RWPE2 (cell line): Measurements from ENCODE around the gene SHC2.

Experiments used
- ATAC-seq: fragments of 200-7000 bp; cut with Tn5 transposase; 3 replicates; pipeline ENCODE4 v1.9.1; 2021; ENCODE audit warnings: low read depth
- DNase-seq: peaks from one replicate; pipeline ENCODE4 v3.0.0-alpha.2; 2020; ENCODE audit warnings: low spot score
- H3K27ac ChIP-seq: fragments of 450-650 bp; 2 replicates; pipeline ENCODE4 v1.5.1; 2017; ENCODE audit warnings: mild to moderate bottlenecking; ENCODE audit not compliant: poor library complexity, severe bottlenecking
- H3K27me3 ChIP-seq: fragments of 250-450 bp; sonication (Bioruptor Pico); 2 replicates; pipeline ENCODE4 v1.5.1; 2021; ENCODE audit warnings: mild to moderate bottlenecking, moderate library complexity; ENCODE audit not compliant: insufficient read depth, poor library complexity, severe bottlenecking
- H3K36me3 ChIP-seq: fragments of 250-450 bp; sonication (Bioruptor Pico); 2 replicates; pipeline ENCODE4 v1.5.1; 2020; ENCODE audit warnings: low read depth, mild to moderate bottlenecking, moderate library complexity
- H3K4me1 ChIP-seq: fragments of 250-450 bp; sonication (Bioruptor Pico); 2 replicates; pipeline ENCODE4 v1.5.1; 2021; ENCODE audit warnings: mild to moderate bottlenecking, moderate library complexity; ENCODE audit not compliant: insufficient read depth, poor library complexity, severe bottlenecking
- H3K4me3 ChIP-seq: fragments of 250-450 bp; sonication (Bioruptor Pico); 2 replicates; pipeline ENCODE4 v1.5.1; 2021; ENCODE audit warnings: mild to moderate bottlenecking, moderate library complexity; ENCODE audit not compliant: severe bottlenecking
- H3K9me3 ChIP-seq: fragments of 250-450 bp; sonication (Bioruptor Pico); 2 replicates; pipeline ENCODE4 v1.5.1; 2021; ENCODE audit warnings: mild to moderate bottlenecking, moderate library complexity; ENCODE audit not compliant: severe bottlenecking
- TF ChIP-seq, protein P1 (sequence below): fragments of 450-650 bp; IDR thresholded peaks from one replicate; pipeline ENCODE4 v1.5.1; 2017; ENCODE audit warnings: mild to moderate bottlenecking, moderate library complexity; ENCODE audit not compliant: poor library complexity, severe bottlenecking

SHC2 gene, protein sequence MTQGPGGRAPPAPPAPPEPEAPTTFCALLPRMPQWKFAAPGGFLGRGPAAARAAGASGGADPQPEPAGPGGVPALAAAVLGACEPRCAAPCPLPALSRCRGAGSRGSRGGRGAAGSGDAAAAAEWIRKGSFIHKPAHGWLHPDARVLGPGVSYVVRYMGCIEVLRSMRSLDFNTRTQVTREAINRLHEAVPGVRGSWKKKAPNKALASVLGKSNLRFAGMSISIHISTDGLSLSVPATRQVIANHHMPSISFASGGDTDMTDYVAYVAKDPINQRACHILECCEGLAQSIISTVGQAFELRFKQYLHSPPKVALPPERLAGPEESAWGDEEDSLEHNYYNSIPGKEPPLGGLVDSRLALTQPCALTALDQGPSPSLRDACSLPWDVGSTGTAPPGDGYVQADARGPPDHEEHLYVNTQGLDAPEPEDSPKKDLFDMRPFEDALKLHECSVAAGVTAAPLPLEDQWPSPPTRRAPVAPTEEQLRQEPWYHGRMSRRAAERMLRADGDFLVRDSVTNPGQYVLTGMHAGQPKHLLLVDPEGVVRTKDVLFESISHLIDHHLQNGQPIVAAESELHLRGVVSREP

DNA sequence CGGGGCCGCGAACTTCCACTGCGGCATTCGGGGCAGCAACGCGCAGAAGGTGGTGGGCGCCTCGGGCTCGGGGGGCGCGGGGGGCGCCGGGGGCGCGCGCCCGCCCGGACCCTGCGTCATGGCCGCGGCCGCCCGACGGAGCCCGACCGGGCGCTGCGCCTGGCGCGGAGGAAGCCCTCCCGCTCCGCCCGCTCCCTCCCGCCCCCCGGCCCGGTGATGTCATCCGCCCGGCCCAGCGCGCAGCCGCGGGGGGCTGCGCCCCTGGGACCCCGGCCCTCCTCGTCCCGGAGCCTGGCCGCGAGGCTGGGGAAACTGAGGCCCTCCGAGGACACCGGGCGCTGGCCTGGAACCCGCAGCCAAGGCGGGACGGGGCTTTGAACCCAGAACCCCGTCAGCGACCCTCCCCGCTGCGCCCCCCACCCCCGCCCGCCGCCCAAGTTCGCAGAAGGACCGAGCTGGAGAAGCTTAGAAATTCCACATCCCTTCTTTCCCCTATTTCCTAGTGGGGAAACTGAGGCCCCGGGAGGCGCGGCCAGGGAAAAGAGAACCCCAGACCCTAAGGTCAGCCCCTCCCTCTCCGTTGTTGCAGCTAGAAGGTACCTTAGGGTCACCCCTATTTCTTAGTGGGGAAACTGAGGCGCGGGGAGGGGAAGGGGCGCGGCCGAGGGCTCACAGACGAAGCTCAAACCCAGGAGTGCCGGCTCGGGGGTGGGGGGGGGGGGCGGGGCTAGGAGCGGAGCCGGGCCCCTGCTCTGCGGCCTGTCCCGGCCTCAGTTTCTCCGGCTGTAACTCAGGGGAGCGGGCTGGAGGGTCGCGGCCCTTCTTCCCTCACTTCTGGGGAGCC, at the start of gene SHC2:
Gene SHC2 (minus strand): TSS at position 157 of the 844 bp plus-strand sequence. CDS start 37 bp downstream, at position 120.
- ATAC-seq = no peak
- no peak within 1 kb of the TSS for H3K27ac ChIP-seq
- H3K4me3 ChIP-seq = peak within 1 kb of the TSS; percentile 36

DNA sequence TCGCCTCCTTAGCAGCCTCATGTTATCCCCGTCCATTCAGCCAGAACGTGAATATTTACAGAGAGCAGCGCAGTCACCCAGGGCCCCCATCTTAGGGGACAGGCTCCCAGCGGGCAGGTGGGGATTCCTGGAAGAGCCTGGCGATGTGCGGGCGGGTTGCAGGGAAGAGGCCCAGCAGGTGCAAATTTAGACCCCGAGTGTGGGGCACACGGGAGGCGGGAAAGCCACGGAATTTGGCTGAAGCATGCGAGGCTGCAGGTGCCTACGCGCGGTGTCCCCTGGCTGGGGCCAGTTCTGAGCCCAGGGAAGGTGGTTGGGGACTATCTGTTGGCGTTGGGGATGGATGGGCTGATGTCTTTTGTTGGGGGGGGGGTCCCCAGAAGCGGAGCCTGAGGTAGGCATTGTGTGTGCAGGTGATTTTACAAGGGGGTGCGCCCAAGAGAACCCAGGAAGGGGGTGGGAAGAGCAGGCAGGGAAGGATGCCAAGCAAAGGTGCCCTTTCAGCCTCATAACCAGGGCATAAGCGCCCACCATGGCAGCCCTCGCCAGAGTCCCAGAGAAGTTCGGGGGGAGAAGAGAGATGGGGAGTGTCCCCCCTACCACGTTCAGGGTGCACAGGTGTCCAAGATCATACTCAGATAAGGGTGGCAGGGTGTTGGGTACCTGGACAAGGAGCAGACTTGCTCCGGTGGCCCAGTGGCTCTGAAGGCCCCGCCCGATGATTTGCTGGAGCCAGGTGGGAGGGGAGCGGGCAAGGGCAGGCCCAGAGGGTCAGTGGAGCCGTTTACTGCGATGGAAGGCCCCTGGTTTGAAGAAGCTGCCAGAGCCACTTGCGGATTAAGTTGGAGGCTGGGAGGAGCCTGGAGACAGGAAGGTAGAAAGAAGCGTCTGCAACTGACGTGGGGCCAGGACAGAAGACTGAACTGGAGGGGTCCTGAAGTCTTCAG, 47.6 kb upstream of the SHC2 start:
- H3K4me1 ChIP-seq = peaks cover 11% of the 10 kb centered on the region

More for the DNA sequence above, at the start of gene SHC2:
- Histone ChIP-seq H3K4me1 (no peaks in the 10 kb centered on the region), H3K36me3 (no peaks in the 10 kb centered on the region), H3K9me3 (no peaks in the 10 kb centered on the region), H3K27me3 (peaks cover 14% of the 10 kb centered on the region)
- TF ChIP-seq, protein P1, sequence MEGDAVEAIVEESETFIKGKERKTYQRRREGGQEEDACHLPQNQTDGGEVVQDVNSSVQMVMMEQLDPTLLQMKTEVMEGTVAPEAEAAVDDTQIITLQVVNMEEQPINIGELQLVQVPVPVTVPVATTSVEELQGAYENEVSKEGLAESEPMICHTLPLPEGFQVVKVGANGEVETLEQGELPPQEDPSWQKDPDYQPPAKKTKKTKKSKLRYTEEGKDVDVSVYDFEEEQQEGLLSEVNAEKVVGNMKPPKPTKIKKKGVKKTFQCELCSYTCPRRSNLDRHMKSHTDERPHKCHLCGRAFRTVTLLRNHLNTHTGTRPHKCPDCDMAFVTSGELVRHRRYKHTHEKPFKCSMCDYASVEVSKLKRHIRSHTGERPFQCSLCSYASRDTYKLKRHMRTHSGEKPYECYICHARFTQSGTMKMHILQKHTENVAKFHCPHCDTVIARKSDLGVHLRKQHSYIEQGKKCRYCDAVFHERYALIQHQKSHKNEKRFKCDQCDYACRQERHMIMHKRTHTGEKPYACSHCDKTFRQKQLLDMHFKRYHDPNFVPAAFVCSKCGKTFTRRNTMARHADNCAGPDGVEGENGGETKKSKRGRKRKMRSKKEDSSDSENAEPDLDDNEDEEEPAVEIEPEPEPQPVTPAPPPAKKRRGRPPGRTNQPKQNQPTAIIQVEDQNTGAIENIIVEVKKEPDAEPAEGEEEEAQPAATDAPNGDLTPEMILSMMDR = no peak
- no peak for DNase-seq

GRCh38 chr19:507286-508203, 46.7 kb upstream of the SHC2 start, which contains the start of gene TPGS1:
TSS of gene TPGS1 (plus strand) at chr19:507497. CDS start at chr19:507507, 10 bp downstream.
- Histone ChIP-seq H3K27ac (peak within 1 kb of the TSS; percentile 69), H3K4me3 (peak within 1 kb of the TSS; percentile 79), H3K36me3 (no peaks in the 10 kb centered on the region), H3K4me1 (peaks cover 11% of the 10 kb centered on the region), H3K9me3 (no peaks in the 10 kb centered on the region), H3K27me3 (no peaks in the 10 kb centered on the region)
- ATAC-seq (peak; percentile 80), DNase-seq (peak; percentile 87)
- TF ChIP-seq, protein P1 = no peak

More for the DNA sequence above, 47.6 kb upstream of the SHC2 start:
- no peaks in the 10 kb centered on the region for H3K36me3 ChIP-seq
- no peak overlapping the region for H3K27ac ChIP-seq
- peak overlapping the region; percentile 79 for H3K4me3 ChIP-seq
- H3K27me3 ChIP-seq = no peaks in the 10 kb centered on the region
- TF ChIP-seq, protein P1 = no peak
- DNase-seq (no peak), ATAC-seq (no peak)
- H3K9me3 ChIP-seq = no peaks in the 10 kb centered on the region
